Adrenal gland (tissue), 12 donors: ENCODE measurements around the gene CHRNB2. TPM values are rescaled to one million over a fixed set of nuclear protein-coding genes. Genes with fewer than 3 reads are reported as not detected.

Experiments used
- DNase-seq, 7 donors: peaks; one replicate each; pipeline ENCODE4 v3.0.0-alpha.2; 2019 to 2020
- H3K27ac ChIP-seq, 5 donors: fragments of 200-600 bp; sonication (generic) in 4 of 5; 1 replicate in 3 of 5; 2 replicates in 2 of 5; pipeline versions ENCODE4 v1.5.1 to v1.8.0; 2016 to 2020; ENCODE audit warnings: mild to moderate bottlenecking in 1 of 5
- H3K27me3 ChIP-seq: fragments of 200-600 bp; 2 replicates; pipeline ENCODE4 v1.8.0; 2021
- H3K36me3 ChIP-seq, 2 donors: fragments of 200-600 bp; replicated peaks in 1 of 2; 1 replicate in 1 of 2; 2 replicates in 1 of 2; pipeline versions ENCODE4 v1.5.1 to v1.8.0; 2018 to 2022
- H3K4me1 ChIP-seq, 2 donors: fragments of 200-600 bp; replicated peaks in 1 of 2; 1 replicate in 1 of 2; 2 replicates in 1 of 2; pipeline versions ENCODE4 v1.5.1 to v1.8.0; 2018 to 2021
- H3K4me3 ChIP-seq, 4 donors: fragments of 200-600 bp; sonication (generic) in 3 of 4; one replicate each; pipeline ENCODE4 v1.5.1; 2016 to 2018
- H3K9me3 ChIP-seq, 3 donors: fragments of 200-600 bp; sonication (generic) in 1 of 3; replicated peaks in 1 of 3; 1 replicate in 2 of 3; 2 replicates in 1 of 3; pipeline versions ENCODE4 v1.5.1 to v1.8.0; 2016 to 2021
- POLR2A ChIP-seq, 2 donors: fragments of 450-650 bp; IDR thresholded peaks; one replicate each; pipeline ENCODE4 v1.6.1; 2017; ENCODE audit warnings: antibody characterized with exemption in 2 of 2, mild to moderate bottlenecking in 2 of 2, moderate library complexity in 1 of 2
- WGBS, 4 donors: extraction: QIAGEN DNeasy Blood & Tissue Kit in 2 of 4; methylation state at CpG; one replicate each; pipeline versions ENCODE4 v1.1.5 to v1.1.7; 2013 to 2017; 5-methylcytosine and 5-hydroxymethylcytosine counted together
- intact Hi-C, 2 donors: fragments of 100-400 bp; cut with DNase I; formaldehyde crosslinking; loops; one replicate each; pipeline versions ENCODE4 v1.14.1 to v1.15.0; 2022 to 2023
- polyA plus RNA-seq, 3 donors: library from polyadenylated mRNA; stranded (reverse); fragments of 200-250 nt in 2 of 3; fragments of 350-450 nt in 1 of 3; fragmentation: Illumina TruSeq in 1 of 3; extraction: RNeasy Lipid Tissue Mini Kit (QIAGEN cat#74804) in 1 of 3; gene quantifications; one replicate each; pipeline ENCODE4 v1.2.3, GENCODE V29; 2013 to 2014
- total RNA-seq, 9 donors: library from RNA; depleted of rRNA in 4 of 9; stranded (reverse); fragments of >200 nt in 4 of 9; fragments of 120-200 nt in 1 of 9; fragmentation: NEBNext Ultra II Directional in 1 of 9; extraction: Animal tissue kit (Norgen Biotek cat#: 25700) in 1 of 9; gene quantifications; one replicate each; pipeline versions ENCODE4 v1.1.0 to v1.2.4, GENCODE V29; 2013 to 2023
- TF ChIP-seq, protein P1 (sequence below), 6 experiments: fragments of 450-650 bp in 4 of 6; fragments of 200-600 bp in 2 of 6; sonication (generic) in 1 of 6; IDR thresholded peaks; 1 replicate in 5 of 6; 2 replicates in 1 of 6; pipeline versions ENCODE4 v1.5.1 to v1.8.0; 2016 to 2021; ENCODE audit warnings: antibody characterized with exemption in 6 of 6, mild to moderate bottlenecking in 2 of 6, moderate library complexity in 1 of 6
- donor health status: healthy with polysubstance abuse.
- donor health status: Bipolar disorder and iron deficiency.
- donor health status: DM: yes; HTN: yes; CAD: no.
- donor health status: DM: no; HTN: no; CAD: no.
- donor health status: DM: no; HTN: no; CAD: no.
- donor health status: DM: yes; HTN: yes; CAD: no.

Gene CHRNB2
- total and polyA plus RNA-seq, 12 donors = 0.06 to 2.2 (median 0.74) TPM

- H3K4me3 ChIP-seq = no peak overlapping the region
- peaks cover 22 to 37% of the 10 kb centered on the region in 2 donors for H3K4me1 ChIP-seq
- no peak for TF ChIP-seq POLR2A (IDR thresholded peaks at IDR 0.05)
- TF ChIP-seq, protein P1, sequence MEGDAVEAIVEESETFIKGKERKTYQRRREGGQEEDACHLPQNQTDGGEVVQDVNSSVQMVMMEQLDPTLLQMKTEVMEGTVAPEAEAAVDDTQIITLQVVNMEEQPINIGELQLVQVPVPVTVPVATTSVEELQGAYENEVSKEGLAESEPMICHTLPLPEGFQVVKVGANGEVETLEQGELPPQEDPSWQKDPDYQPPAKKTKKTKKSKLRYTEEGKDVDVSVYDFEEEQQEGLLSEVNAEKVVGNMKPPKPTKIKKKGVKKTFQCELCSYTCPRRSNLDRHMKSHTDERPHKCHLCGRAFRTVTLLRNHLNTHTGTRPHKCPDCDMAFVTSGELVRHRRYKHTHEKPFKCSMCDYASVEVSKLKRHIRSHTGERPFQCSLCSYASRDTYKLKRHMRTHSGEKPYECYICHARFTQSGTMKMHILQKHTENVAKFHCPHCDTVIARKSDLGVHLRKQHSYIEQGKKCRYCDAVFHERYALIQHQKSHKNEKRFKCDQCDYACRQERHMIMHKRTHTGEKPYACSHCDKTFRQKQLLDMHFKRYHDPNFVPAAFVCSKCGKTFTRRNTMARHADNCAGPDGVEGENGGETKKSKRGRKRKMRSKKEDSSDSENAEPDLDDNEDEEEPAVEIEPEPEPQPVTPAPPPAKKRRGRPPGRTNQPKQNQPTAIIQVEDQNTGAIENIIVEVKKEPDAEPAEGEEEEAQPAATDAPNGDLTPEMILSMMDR (IDR thresholded peaks at IDR 0.05) = no peak
- no peaks in the 10 kb centered on the region for H3K36me3 ChIP-seq
- DNase-seq = peak in 1 of 7 donors; percentile 52
- 69 to 75% (median 72%) methylated on average over 12 of the region's 12 CpGs for WGBS, 4 donors
- peak overlapping the region in 3 of 5 donors; percentile 98 to 99 (median 99) for H3K27ac ChIP-seq
- H3K9me3 ChIP-seq = no peaks in the 10 kb centered on the region
- no peaks in the 10 kb centered on the region for H3K27me3 ChIP-seq
- intact Hi-C loops = no loop called here
Observed at GRCh38 chr1:154609398-154610380, 42.1 kb downstream of the CHRNB2 start.

- Histone ChIP-seq H3K9me3 (no peaks in the 10 kb centered on the region), H3K36me3 (no peaks in the 10 kb centered on the region), H3K27ac (no peak overlapping the region), H3K27me3 (no peaks in the 10 kb centered on the region), H3K4me3 (no peak overlapping the region), H3K4me1 (peaks cover 14 to 32% of the 10 kb centered on the region in 2 donors)
- no peak for DNase-seq
- WGBS, 4 donors = 71 to 77% (median 74%) methylated on average over 10 of the region's 10 CpGs
- intact Hi-C loops = no loop called here
- no peak for TF ChIP-seq POLR2A (IDR thresholded peaks at IDR 0.05)
- TF ChIP-seq, protein P1 (IDR thresholded peaks at IDR 0.05) = no peak
Observed at GRCh38 chr1:154611150-154611862, 43.7 kb downstream of the CHRNB2 start.

- TF ChIP-seq, protein P1 (IDR thresholded peaks at IDR 0.05) = no peak
- no peak for DNase-seq
- peak overlapping the region in 1 of 5 donors; percentile 23 for H3K27ac ChIP-seq
- intact Hi-C loops = no loop called here
- H3K36me3 ChIP-seq = no peaks in the 10 kb centered on the region
- H3K4me3 ChIP-seq = no peak overlapping the region
- H3K9me3 ChIP-seq = no peaks in the 10 kb centered on the region
- no peaks in the 10 kb centered on the region for H3K27me3 ChIP-seq
- peaks cover 8 to 23% of the 10 kb centered on the region in 2 donors for H3K4me1 ChIP-seq
- 96 to 99% (median 97%) methylated on average over 4 of the region's 4 CpGs for WGBS, 4 donors
Observed at GRCh38 chr1:154614247-154614646, 46.7 kb downstream of the CHRNB2 start.

DNA sequence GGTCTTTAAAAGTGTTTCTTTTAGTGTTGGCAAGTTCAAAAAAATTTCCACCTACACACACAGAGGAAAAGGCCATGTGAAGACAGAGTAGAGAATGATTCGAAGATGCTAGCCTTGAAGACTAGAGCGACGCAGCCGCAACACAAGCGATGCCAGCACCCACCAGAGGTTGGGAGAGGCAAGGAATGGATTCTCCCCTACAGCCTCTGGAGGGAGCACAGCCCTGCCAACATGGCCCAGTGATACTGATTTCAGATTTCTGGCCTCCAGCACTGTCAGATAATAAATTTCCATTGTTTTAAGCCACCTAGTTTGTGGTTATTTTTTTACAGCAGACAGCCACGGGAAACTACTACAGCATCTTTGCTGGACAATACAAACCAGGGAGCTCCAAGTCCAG, 47.3 kb downstream of the CHRNB2 start:
- TF ChIP-seq, protein P1 (IDR thresholded peaks at IDR 0.05) = peak in 3 of 6 experiments; percentile 11 to 19 (median 17)
- no peak for TF ChIP-seq POLR2A (IDR thresholded peaks at IDR 0.05)
- Histone ChIP-seq H3K27me3 (no peaks in the 10 kb centered on the region), H3K4me1 (peaks cover 7 to 21% of the 10 kb centered on the region in 2 donors), H3K4me3 (no peak overlapping the region), H3K9me3 (no peaks in the 10 kb centered on the region), H3K36me3 (no peaks in the 10 kb centered on the region), H3K27ac (peak overlapping the region in 3 of 5 donors; percentile 0 to 23 (median 4))
- WGBS, 4 donors = 40 to 63% (median 42%) methylated on average over 6 of the region's 6 CpGs
- intact Hi-C loops = no loop called here
- peak in 4 of 7 donors; percentile 42 to 54 (median 48) for DNase-seq
